Sigmoid colon (tissue), 4 donors: Measurements from ENCODE around the gene CHST8.

Experiments
- EP300 ChIP-seq, 4 donors: sonication (generic); formaldehyde crosslinking; IDR thresholded peaks; one replicate each; pipeline ENCODE4 v1.6.1; 2017; ENCODE audit warnings: antibody characterized with exemption in 4 of 4
- POLR2A ChIP-seq, 2 donors: fragments of 450-650 bp; IDR thresholded peaks; one replicate each; pipeline ENCODE4 v1.6.1; 2016; ENCODE audit warnings: antibody characterized with exemption in 2 of 2, mild to moderate bottlenecking in 2 of 2, moderate library complexity in 2 of 2
- TF ChIP-seq, protein P1 (sequence below), 4 experiments: fragments of 450-650 bp in 3 of 4; fragments of 200-600 bp in 1 of 4; IDR thresholded peaks; one replicate each; pipeline ENCODE4 v1.5.1; 2016 to 2019; ENCODE audit warnings: antibody characterized with exemption in 4 of 4, mild to moderate bottlenecking in 3 of 4, moderate library complexity in 2 of 4

DNA sequence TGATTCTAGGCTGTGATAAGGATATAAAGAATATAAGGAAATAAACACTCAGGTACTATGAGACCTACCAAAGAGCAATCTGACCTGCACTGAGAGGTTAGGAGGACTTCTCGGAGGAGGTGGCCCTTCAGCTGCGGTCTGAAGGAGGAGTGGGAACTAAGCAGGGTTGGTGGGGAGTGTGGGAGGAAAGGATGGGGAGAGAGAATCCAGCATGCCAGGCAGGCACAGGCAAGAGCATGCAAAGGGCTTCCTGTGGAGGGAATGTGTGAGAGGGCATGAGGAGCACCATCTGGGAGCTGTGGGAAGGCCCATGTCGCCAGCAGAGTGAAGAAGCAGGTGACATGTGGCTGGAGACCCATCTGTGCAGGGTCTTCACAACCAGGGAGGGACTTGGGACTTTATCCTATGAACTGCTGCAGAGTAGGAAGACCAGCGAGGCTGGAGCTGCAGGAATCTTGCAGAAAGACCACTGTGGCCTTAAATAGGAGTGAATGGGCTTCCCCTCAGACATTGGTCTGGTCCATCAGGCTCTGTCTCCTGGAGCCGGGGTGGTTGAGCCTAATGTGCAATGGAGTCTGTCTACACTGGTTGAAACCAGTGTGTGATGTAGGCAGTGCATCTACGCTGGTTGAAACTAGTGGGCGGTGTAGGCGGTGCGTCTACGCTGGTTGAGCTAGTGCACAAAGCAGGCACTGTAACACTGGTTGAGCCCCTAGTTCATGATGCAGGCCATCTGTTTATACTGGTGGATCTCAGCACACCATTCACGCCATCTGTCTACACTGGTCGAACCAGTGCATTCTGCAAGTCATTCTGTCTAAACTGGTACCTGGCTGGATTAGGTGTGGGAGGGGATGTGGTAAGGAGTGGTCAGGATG, 6.4 kb downstream of the CHST8 start:
- TF ChIP-seq EP300 (IDR thresholded peaks at IDR 0.05) (no peak), POLR2A (IDR thresholded peaks at IDR 0.05) (no peak)
- TF ChIP-seq, protein P1, sequence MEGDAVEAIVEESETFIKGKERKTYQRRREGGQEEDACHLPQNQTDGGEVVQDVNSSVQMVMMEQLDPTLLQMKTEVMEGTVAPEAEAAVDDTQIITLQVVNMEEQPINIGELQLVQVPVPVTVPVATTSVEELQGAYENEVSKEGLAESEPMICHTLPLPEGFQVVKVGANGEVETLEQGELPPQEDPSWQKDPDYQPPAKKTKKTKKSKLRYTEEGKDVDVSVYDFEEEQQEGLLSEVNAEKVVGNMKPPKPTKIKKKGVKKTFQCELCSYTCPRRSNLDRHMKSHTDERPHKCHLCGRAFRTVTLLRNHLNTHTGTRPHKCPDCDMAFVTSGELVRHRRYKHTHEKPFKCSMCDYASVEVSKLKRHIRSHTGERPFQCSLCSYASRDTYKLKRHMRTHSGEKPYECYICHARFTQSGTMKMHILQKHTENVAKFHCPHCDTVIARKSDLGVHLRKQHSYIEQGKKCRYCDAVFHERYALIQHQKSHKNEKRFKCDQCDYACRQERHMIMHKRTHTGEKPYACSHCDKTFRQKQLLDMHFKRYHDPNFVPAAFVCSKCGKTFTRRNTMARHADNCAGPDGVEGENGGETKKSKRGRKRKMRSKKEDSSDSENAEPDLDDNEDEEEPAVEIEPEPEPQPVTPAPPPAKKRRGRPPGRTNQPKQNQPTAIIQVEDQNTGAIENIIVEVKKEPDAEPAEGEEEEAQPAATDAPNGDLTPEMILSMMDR (IDR thresholded peaks at IDR 0.05): no peak
